SK-N-SH (cell line): ENCODE data around the gene HOXC5.

Experiments used
- CHD2 ChIP-seq: fragments of 150-350 bp; IDR thresholded peaks from 2 replicates; pipeline ENCODE4 v1.6.1; 2018; ENCODE audit warnings: low read length; ENCODE audit not compliant: partially characterized antibody
- CTCF ChIP-seq: fragments of 200-600 bp; sonication (generic); IDR thresholded peaks from 2 replicates; pipeline ENCODE4 v1.6.1; 2017; ENCODE audit warnings: antibody characterized with exemption, mild to moderate bottlenecking, moderate library complexity
- RAD21 ChIP-seq: IDR thresholded peaks from 2 replicates; pipeline ENCODE4 v1.6.1; 2012; ENCODE audit warnings: mild to moderate bottlenecking, low read length
- REST ChIP-seq: IDR thresholded peaks from 2 replicates; pipeline ENCODE4 v1.6.1; 2012; ENCODE audit warnings: mild to moderate bottlenecking, low read depth, low read length, moderate library complexity
- SIN3A ChIP-seq: IDR thresholded peaks from 2 replicates; pipeline ENCODE4 v1.6.1; 2012; ENCODE audit warnings: low read depth, mild to moderate bottlenecking, low read length, moderate library complexity, borderline replicate concordance
- TAF1 ChIP-seq: IDR thresholded peaks from 2 replicates; pipeline ENCODE4 v1.6.1; 2012; ENCODE audit warnings: low read depth, mild to moderate bottlenecking, low read length, moderate library complexity, borderline replicate concordance

GRCh38 chr12:53988541-53989226 is 44.2 kb upstream of the HOXC5 start:
- TF ChIP-seq TAF1 (no peak), CTCF (no peak), RAD21 (no peak), SIN3A (no peak), REST (no peak), CHD2 (no peak)
